Liver (tissue), 2 donors: ENCODE results near the gene GPATCH8.

Experiments used
- EGR1 ChIP-seq, 2 donors: IDR thresholded peaks; 2 replicates each; pipeline ENCODE4 v1.6.1; 2016 to 2018; ENCODE audit warnings: antibody characterized with exemption in 2 of 2, low read depth in 2 of 2
- MAX ChIP-seq: IDR thresholded peaks from 2 replicates; pipeline ENCODE4 v1.6.1; 2016; ENCODE audit warnings: antibody characterized with exemption
- donor health status: healthy.

DNA sequence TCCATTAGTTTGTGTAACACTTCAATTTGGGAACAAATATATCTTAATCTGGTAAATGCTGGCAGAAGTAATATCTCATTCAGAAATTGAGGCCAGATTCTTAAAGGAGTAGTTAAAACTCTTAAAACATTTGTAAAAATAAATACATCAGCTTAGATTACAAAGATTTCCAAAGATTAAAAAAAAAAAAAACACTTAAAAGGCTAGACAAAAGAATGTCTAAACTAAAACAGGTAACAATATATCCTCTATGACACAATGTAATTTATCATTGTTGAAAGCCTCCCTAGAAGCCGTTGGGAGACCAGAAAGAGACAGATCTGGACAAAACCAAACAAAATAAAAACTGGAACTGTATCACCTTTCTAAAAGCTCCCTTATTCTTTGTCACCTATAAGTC lies 3.5 kb downstream of the GPATCH8 start:
- no peak for TF ChIP-seq EGR1 (IDR thresholded peaks at IDR 0.05; ENCODE audit: low read depth in 2 of 2)
- no peak for TF ChIP-seq MAX
